GM21825 (cell line): ENCODE measurements around the gene OR4M1.
"Not testable (repeated sequence)": the region's sequence is repeated elsewhere in the genome, so short reads cannot be mapped to it uniquely, and the experiment has no call there.

Experiments used
- ATAC-seq: cut with Tn5 transposase; IDR thresholded peaks from one replicate; pipeline ENCODE4 v1.9.1; 2021; ENCODE audit warnings: mild to moderate bottlenecking, moderate library complexity; ENCODE audit not compliant: unreplicated experiment

The OR4M1 gene

GRCh38 chr14:19773204-19773603, at the start of gene OR4M1:
Gene OR4M1 (plus strand): TSS chr14:19773504. CDS start chr14:19780323, 6,819 bp downstream.
- not testable (repeated sequence) for ATAC-seq

- ATAC-seq, result no peak
Observed at GRCh38 chr14:19729359-19729758, 43.9 kb upstream of the OR4M1 start.

- ATAC-seq, result no peak
Observed at GRCh38 chr14:19729763-19730162, 43.5 kb upstream of the OR4M1 start.

- not testable (repeated sequence) for ATAC-seq
Observed at GRCh38 chr14:19733893-19734292, 39.4 kb upstream of the OR4M1 start.

GRCh38 chr14:19743256-19743655, 30.0 kb upstream of the OR4M1 start, which contains the start of gene OR4Q3:
Gene OR4Q3 (plus strand): TSS chr14:19743571.
- ATAC-seq, result no peak

- ATAC-seq, result not testable (repeated sequence)
Observed at GRCh38 chr14:19752316-19752715, 21.0 kb upstream of the OR4M1 start.

GRCh38 chr14:19754172-19754571, 19.1 kb upstream of the OR4M1 start:
- ATAC-seq, result no peak

- ATAC-seq, result not testable (repeated sequence)
Observed at GRCh38 chr14:19771491-19771890, 1.8 kb upstream of the OR4M1 start.

GRCh38 chr14:19771895-19772430, 1.3 kb upstream of the OR4M1 start:
- ATAC-seq, result no peak

GRCh38 chr14:19772454-19772853, 850 bp upstream of the OR4M1 start:
- not testable (repeated sequence) for ATAC-seq

- ATAC-seq, result no peak
Observed at GRCh38 chr14:19775587-19775986, 2.3 kb downstream of the OR4M1 start.

- ATAC-seq, result not testable (repeated sequence)
Observed at GRCh38 chr14:19785848-19786247, 12.5 kb downstream of the OR4M1 start.

GRCh38 chr14:19787318-19787717, 14.0 kb downstream of the OR4M1 start:
- ATAC-seq, result not testable (repeated sequence)

- not testable (repeated sequence) for ATAC-seq
Observed at GRCh38 chr14:19788150-19788549, 14.8 kb downstream of the OR4M1 start.

GRCh38 chr14:19796520-19797108, 23.3 kb downstream of the OR4M1 start:
- not testable (repeated sequence) for ATAC-seq

- no peak for ATAC-seq
Observed at GRCh38 chr14:19799880-19800279, 26.6 kb downstream of the OR4M1 start.

GRCh38 chr14:19800282-19801117, 27.2 kb downstream of the OR4M1 start:
- ATAC-seq, result no peak

GRCh38 chr14:19801118-19801464, 27.8 kb downstream of the OR4M1 start:
- ATAC-seq, result no peak

GRCh38 chr14:19803470-19803869, 30.2 kb downstream of the OR4M1 start, which contains the start of gene OR4N2:
Gene OR4N2 (plus strand): TSS chr14:19803770. CDS start chr14:19827449, 23,679 bp downstream.
- ATAC-seq, result not testable (repeated sequence)

GRCh38 chr14:19813171-19813920, 40.0 kb downstream of the OR4M1 start:
- not testable (repeated sequence) for ATAC-seq

- ATAC-seq, result not testable (repeated sequence)
Observed at GRCh38 chr14:19819879-19820278, 46.6 kb downstream of the OR4M1 start.
